ENCODE results near the gene TAF3.

The TAF3 gene

DNA sequence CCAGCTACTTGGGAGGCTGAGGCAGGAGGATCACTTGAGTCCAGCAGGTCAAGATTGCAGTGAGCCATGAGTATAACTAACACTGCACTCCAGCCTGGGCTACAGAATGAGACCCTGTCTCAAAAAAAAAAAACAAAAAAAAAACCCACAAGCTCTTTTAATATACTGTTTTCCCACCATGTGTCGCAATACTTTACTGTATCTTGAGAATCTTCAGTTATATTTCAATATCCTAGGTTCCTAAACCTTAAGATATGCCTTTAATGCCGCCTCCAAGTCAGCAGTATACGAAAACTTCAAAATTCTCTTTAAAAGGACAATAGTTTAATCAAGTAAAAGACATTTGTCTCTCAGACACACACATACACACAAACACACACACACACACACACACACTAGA lies 62.8 kb downstream of the TAF3 start:
- DNase-seq = no peak

DNA sequence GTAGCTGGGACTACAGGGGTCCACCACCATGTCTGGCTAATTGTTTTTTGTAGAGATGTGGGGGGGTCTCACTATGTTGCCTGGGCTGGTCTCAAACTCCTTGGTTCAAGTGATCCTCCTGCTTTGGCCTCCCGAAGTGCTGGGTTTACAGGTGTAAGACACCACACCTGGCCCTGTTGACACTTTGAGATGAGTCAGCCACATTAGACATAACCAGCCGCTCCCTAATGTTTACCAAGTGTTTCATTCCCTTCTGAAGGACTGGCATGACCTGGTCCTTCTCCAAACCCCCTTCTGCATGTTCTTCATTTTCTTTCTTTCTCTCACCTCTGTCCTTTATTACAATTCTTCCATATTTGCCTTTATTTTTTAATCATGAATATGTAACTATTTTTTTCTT lies 67.8 kb downstream of the TAF3 start:
- no peak for DNase-seq

DNA sequence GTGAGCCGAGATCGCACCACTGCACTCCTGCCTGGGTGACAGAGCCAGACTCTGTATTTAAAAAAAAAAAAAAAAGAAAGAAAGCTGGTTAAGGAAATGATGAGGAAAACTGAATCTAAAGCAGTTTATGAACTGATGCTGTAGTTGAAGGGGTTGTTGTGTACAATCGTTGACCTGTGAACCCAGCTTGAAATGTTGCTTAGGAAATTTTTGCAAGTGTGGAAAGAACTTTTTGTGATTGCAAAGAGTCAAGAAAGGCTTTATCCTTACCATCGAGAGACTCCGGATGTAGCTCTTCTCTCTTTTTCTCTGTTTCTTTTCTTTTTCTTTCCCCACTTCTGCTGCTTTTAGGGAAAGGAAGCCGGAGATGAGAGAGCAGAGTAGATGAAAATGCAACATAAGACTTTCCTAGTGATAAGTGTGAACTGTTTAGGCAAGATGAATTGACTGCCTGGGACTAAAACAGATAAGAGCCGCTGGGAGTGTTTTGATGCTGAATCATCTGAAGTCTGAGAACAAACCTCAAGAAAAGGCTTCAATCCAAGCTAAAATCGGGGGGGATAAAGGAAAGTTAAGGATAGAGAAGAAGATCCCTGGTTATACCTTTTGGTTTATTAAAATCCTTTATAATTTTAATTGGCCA lies 69.0 kb downstream of the TAF3 start:
- no peak for DNase-seq

DNA sequence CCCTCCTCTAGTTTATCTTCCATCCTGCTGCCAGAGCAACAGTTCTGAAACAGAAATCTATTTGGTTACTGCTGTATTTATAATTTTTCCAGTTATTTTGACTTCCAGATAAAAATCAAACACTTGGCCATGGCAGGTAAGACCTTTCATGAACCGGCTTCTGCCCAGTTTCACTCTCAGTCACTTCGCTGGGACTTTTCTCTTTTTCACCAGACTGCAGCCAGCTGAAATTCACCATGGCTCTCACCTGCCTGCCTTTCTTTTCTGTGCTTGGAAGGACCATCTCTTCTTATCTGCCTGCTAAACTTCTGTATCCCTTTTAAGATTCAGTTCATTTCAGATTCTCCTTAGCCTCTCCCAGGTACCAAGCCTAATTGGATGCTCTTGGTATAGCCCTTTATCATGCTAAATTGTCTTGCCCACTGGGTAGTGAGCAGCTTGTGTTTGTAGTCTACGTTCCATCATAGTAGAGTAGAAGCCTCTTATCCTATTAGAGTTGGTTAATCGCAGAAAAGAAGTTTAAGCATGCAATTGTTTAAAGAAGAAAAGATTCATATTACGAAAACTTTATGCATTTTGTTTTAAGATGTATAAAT lies 71.7 kb downstream of the TAF3 start:
- DNase-seq = no peak

DNA sequence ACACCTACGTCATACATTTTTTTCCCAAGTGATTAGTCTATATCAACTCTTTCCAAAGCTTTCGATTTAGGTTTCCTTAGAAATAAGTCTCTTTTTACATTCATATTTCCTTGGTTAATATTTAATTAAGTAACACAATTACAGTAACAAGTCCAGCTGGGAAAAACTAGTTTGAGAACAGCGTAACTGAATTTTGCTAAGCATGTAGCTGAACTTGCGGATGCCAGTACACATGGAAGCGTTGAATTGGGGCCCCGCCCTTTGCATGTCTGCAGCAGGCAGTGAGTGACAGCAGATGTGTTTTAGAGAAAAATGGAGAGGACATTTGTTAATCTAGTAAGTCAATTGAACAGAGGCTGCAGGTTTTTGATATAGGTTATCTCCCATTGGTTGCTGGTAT lies 72.5 kb downstream of the TAF3 start:
- no peak for DNase-seq

DNA sequence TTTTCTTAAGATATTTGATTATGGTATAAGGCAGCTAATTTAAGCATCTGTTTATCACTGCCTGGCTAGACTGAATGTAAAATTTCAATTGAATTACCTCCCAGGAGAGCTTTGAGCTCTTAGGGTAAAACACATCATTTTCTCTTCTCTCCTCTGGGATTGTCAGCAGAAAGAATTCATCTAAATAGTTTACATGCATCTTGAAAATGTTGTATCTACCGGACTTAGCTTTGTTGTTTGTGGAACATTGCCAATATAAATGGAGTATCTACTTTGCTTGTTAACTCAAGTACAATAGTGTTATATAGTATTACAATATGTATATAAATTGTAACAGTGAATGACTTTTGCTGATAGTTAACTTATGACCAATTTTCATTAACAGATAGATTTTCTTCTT lies 73.3 kb downstream of the TAF3 start:
- no peak for DNase-seq

DNA sequence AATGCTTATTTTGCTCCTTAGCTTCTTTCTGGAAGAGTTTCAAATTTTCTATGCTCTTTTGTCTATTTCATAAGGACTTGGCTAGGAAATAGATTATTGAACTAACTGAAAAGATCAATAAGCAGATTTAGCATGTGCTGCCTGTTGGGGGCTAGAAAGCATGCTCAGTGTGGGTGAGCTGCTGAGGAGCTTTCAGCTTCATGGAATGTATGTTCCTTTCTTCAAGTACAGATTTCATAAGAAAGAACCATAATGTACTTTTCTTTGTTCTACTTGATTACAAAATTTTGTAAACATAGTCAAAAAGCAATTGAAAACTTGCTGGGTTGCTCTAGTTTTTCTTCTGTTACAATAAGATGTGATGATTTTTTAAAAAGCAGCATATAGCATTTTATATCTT lies 73.8 kb downstream of the TAF3 start:
- no peak for DNase-seq

DNA sequence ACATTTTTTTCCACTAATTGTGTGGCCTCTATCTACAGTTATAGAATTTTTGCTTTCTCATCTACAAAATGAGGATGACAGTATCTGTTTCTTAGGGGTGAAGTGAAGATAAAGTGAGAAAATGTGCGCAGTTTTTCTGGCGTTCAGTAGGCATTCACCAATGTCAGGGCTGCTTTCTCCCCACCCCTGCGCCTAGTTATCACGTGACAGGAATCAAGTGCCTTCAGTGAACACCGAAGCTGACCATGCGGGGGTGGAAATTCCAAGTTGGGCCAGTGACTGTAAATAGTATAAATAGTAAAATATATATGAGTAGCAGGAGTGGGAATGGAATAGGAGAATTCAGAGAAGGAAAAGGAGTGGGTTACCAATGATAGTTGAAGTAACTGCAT lies 77.4 kb downstream of the TAF3 start:
- DNase-seq = no peak

DNA sequence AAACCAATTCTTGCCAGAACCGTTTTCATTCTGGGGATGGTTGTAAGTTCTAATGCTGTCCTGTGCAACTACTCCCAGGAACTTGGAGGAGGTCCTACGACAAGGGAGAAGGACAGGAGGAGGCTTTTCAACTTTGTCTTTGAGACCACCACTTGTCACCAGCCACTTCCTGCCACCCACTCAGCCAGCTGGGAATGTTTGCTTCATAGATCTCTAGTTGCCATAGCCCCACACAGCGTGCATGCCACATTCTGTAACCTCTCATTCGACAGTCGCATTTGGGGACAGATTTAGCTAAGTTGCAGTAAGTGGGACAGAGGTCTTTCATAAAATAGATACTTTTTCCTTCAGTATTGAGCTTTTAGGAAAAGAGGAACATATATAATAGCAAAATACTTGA lies 78.0 kb downstream of the TAF3 start:
- DNase-seq = no peak

DNA sequence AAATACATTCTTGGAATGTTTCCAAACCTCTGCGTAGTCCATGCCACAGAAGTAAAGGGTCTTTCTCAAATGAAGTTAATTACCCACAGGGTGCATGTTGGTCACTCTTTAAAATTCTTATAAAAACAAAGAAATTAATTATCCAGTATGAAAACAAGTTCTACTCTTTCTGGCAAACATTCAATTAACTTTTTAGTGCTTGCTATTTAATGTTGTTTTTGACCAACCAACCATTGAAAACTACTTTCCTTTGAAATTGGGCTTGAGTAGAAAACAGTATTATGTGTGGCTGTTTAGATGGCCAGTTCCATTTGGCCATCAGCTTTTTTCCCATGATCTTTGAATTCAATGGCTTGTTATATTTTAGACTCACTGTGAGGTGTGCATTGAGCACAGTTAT lies 83.0 kb downstream of the TAF3 start:
- no peak for DNase-seq

DNA sequence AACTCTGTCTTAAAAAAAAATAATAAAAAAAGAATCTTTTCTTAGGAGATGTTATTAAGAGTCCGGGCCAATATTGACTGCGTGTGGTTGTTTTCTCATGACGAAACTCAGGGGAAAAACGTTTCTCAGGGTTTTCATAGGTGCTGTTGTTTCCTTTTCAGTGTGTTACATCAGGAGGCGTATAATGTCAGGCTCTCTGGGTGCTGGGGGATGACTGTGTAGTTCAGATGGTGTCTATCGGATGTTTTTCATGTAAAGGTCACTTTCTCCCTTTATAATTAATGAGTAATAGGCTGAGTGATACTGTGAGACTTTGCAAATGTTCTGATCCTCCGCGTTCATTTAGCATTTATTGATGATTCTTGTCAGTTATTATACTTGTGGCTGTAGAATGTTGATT lies 84.1 kb downstream of the TAF3 start:
- no peak for DNase-seq

DNA sequence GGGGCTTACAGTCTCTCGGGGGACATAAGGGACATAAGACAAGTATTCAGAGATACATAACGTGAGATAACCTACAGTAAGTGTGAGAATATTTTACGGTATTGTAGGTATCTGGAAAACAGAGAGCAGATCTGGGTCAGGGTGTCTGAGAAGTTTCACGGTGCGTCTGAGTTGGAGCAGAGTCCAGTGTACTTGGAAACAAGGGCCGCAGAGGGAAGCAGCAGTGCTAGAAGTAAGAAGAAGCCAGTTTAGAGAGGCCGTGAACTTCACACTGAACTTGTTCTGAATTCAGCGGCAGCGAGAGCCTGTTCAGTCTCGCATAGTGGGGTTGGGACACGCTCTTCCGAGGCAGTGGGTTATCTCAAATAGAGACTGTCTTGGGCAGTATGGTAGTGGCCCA lies 85.5 kb downstream of the TAF3 start:
- DNase-seq = no peak

DNA sequence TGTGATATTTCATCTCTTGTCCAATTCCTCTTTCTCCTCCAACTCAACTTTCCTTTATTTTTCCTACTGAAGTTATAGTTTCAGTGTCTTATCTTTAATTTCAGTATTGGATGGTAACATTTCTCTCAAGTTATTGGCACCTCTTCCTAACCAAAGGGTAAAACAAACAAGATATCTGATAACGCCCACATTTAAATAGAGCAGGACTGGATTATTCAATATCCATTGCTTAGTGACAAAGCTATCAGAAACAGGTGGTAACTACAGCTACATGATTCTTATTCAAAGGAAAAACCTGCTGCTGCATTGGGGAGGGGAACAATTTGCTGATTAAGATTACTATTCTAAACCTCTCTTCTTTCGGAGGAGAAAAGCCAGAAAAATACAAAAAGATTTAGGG lies 87.8 kb downstream of the TAF3 start:
- DNase-seq = no peak

DNA sequence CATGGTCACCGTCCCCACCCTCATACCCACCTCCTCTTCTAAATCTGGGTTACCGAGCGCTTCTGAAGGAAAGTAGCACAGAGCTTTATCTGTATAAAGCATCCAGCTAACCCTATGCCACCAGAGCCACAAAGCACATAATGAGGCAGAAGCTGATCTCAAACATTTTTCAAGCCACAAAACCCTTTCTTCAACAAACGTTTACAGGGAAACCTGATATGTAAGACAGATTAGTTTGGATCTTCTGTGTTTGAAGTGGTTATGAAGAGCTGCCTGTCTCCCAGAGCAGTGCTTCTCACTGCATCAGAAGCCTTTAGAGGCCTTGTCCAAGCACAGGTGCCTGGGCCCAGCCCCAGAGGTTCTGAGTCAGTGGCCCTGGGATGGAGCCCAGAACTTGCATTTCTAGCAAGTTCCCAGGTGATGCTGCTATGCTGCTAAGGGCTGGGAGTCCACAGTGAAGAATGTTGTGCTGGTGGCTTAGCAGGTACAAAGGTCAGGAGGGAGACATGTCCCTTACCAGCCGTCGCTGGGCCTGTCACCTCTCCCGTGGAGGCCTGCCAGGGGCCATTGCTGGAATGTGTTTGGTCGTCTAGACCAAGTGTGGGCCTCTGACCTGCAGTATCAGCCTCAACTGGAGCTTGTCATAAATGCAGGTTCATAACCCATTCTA lies 90.4 kb downstream of the TAF3 start:
- DNase-seq = no peak

DNA sequence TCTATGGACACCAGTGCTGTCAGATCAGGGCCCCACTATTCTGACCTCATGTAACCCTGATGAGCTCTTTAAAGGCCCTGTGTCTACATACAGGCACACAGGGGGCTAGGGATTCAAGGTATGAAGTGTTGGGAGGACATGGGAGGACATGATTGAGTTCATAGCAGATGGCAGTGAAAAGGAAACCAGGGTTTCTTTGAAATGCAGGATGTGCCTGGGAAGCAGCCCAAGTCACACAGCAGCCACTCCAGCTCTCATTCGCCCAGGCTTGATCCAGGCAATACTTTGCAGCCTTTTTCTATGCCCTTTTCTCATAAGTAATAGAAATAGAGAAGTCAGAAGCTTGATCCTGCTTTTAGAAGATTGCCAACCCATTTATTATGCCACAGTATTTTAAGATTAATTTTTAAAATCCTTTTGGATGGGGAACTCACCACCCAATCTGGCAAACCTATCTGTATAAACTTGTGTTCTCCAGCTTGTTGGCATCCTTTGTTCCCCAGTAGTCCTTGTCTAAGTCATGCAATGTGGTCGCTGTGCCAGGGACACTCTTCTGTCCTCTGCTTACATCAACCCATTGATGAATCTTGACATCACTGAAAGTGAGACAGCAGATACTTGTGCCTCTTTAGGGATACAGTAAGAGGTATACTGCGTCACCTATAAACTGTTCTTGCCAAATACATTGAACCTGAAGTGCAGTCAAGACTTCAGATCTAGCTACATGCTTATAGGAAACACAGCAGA lies 95.0 kb downstream of the TAF3 start:
- DNase-seq = no peak

DNA sequence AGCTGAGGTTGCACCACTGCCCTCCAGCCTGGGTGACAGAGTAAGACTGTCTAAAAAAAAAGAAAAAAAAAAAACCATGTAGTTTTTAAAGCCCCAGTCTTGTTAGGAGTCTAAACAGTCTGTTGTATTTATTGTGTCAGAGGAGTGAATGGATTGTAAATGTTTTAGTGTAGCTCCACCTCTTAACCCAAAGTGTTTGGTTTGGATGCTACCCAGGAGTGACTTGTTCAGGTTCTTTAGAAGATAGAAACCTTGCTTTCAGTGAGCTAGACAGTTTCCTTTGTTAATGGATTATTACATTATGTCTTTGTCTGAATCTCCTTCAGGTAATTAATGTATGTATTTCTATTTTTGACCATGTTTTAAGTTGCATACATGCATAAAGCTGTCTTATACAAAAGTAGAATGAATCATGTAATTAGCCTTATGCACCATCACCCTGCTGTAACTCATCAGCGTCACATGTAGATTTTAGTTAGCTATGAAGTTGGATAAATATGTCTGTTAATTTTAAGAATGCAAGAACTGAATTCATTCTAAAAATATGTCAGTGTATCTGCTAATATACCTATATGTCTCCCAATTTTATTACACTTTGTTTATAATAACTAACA lies 97.7 kb downstream of the TAF3 start:
- peak; percentile 39 for DNase-seq

DNA sequence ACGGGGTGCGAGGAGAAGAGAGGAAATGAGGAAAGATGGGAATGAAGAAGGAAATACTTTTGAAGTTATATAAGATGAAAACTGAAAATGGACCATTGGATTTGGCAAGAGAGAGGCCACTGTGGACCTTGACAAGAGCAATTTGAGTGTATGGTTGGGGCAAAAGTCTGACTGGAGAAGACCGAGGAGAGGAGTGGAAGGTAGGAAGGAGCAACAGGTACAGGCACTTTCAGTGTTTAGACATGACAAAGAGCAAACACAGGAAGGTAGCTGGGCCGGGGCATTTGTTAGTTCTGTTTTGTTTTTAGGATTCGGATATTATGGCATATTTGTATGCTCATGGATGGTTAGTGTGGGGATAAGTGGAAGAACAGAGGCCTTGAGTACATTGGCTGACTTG lies 99.4 kb downstream of the TAF3 start:
- no peak for DNase-seq

DNA sequence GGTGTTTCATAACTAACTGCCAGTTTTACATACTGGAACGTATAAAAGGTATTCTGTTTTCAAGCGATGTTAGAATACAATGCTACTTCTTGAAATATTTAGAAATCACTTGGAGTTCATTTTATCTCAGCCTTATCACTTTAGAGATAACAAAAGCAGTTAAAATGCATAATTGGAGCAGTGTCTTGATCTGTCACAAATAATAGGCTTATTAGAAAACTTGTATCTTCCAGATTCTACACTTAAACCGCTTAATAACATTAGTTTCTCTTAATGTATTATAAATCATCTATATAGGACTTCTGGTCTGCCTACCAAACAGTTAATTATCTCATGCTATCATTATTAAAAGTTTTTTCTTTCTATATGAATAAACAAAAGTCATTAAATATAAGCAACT lies 104.4 kb downstream of the TAF3 start:
- DNase-seq = no peak

DNA sequence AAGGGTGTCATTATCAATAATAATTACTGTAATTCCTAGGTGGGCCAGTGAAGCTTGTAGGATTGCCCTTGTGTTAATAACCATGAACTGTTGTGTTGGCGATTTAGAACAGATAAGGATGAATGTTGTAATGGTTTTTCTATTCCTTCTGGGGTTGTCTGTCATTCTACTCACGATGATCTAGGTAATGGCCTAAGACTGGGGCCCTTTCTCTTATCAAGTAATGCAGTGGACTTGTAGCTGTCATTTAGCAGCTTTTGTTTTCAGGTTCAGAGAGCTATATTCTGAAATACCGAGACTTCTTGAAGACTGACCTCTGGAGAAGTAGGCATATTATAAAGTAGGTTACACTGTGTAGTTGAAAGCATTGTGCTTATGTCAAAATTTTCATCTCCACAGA lies 110.2 kb downstream of the TAF3 start:
- no peak for DNase-seq

DNA sequence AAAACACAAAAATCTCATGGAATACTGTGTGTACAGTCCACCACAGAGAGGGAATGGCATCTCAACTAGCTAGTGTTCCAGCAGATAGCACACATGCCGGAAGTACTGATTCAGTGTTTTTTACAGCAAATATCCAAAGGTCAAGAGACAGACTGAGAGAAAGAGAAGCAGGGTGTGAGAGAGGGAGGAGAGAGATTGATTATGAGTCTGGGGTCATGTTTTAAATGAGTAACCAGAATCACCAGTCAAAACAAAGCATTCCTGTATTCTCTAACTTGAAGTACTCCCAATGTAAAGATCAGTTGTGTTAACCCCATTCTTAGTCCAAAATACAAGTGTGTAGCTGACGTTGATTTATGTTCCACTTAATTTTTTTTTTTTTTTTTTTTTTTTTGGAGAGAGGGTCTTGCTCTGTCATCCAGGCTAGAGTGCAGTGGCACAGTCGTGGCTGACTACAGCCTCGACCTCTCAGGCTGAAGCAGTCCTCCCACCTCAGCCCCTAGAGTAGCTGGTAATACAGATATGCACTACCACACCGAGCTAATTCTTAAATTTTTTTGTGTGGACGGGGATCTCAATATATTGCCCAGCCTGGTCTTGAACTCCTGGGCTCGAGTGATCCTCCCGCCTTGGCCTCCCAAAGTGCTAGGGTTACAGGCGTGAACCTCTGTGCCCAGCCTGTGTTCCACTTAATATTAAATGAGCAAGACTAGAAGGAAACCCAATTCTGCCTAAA lies 114.2 kb downstream of the TAF3 start:
- no peak for DNase-seq

DNA sequence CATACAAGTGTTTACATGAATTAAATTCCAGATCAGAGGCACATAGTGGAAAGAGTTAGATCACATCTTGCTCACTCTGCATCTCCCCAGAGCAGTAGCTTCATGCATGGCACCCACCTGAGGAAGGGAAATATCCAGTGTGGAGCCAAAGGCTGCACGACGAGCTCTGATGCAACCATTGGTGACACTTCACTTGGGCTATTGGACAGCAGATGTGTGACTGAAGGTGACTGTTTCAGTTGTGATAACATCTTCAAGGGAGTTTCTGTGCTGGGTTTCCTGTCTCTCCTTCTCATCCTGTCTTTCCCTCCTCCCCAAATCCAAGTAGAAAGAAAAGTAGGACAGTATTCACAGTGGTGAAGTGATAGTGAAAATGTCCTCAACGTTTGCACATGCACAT lies 115.0 kb downstream of the TAF3 start:
- DNase-seq = no peak

DNA sequence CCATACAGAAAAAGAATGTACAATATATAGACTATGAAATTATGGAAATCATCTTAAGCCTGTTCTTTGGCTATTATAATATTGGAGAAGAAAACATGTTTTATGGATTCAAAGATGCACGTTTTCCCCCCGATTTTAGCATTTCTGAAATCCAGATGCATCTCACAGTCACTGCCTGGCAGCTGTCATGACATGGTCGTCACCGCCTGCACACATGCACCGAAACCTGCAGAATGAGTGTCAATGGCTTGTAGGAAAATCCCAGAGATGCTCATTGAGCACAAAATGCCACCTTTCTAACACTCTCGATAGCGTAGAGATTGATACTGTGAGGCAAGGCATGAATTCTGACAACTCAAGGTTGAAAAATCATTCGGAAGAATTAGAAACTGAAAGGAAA lies 115.5 kb downstream of the TAF3 start:
- no peak for DNase-seq

Measured in NCI-H345 (cell line).